Panc1 (cell line): Measurements from ENCODE around the gene ALG12. TPM values are rescaled to one million over a fixed set of nuclear protein-coding genes. Genes with fewer than 3 reads are reported as not detected.

Source experiments
- ATAC-seq: fragments of 200-7000 bp; cut with Tn5 transposase; 2 replicates; pipeline ENCODE4 v1.9.1; 2020; ENCODE audit warnings: mild to moderate bottlenecking, moderate library complexity
- BruUV-seq: library from RNA; stranded (reverse); fragments of 400-500 nt; replicated peaks from 2 replicates; lab custom pipeline; 2021; lab: Mats Ljungman, UMichigan
- CTCF ChIA-PET: fragments of 300-600 bp; sonication (Branson Sonifier 250); formaldehyde crosslinking; loops from one replicate; lab custom pipeline; 2022; ENCODE audit warnings: antibody characterized with exemption; lab: Charles Lee
- POLR2A ChIA-PET: fragments of 300-600 bp; sonication (Branson Sonifier 250); formaldehyde crosslinking; loops from one replicate; lab custom pipeline; 2022; ENCODE audit warnings: antibody characterized with exemption; lab: Charles Lee
- DNase-seq: peaks from one replicate; pipeline ENCODE4 v3.0.0-alpha.2; 2010; ENCODE audit warnings: low read depth, low spot score
- H3K27ac ChIP-seq: 2 replicates; pipeline ENCODE4 v1.5.1; 2011; ENCODE audit warnings: mild to moderate bottlenecking, low read length, inconsistent platforms
- H3K27me3 ChIP-seq: fragments of 200-500 bp; sonication (Bioruptor generic); 2 replicates; pipeline ENCODE4 v1.6.0; 2014; ENCODE audit warnings: low read length, inconsistent platforms; ENCODE audit not compliant: control insufficient read depth, insufficient read depth
- H3K36me3 ChIP-seq: fragments of 200-500 bp; sonication (Bioruptor generic); 2 replicates; pipeline ENCODE4 v1.5.1; 2014; ENCODE audit warnings: inconsistent platforms, mild to moderate bottlenecking, low read length, moderate library complexity; ENCODE audit not compliant: control insufficient read depth, insufficient read depth
- H3K4me1 ChIP-seq: 2 replicates; pipeline ENCODE4 v1.5.1; 2011; ENCODE audit warnings: inconsistent platforms, mild to moderate bottlenecking, low read length, moderate library complexity; ENCODE audit not compliant: control insufficient read depth, insufficient read depth
- H3K4me3 ChIP-seq, 2 experiments: 2 replicates each; pipeline ENCODE4 v1.5.1; 2011 to 2012; ENCODE audit warnings: low read depth in 2 of 2, low read length in 2 of 2, mild to moderate bottlenecking in 2 of 2, inconsistent platforms in 1 of 2, moderate library complexity in 1 of 2
- H3K9me3 ChIP-seq: fragments of 200-500 bp; sonication (Bioruptor generic); 2 replicates; pipeline ENCODE4 v1.5.1; 2014; ENCODE audit warnings: low read depth, mild to moderate bottlenecking, inconsistent platforms, low read length, moderate library complexity; ENCODE audit not compliant: control insufficient read depth, insufficient read depth
- CTCF ChIP-seq: fragments of 450-650 bp; IDR thresholded peaks from 2 replicates; pipeline ENCODE4 v1.5.1; 2017; ENCODE audit warnings: mild to moderate bottlenecking
- POLR2AphosphoS5 ChIP-seq: IDR thresholded peaks from 2 replicates; pipeline ENCODE4 v1.6.1; 2012; ENCODE audit warnings: mild to moderate bottlenecking, low read depth, low read length, moderate library complexity
- SIN3A ChIP-seq: IDR thresholded peaks from 2 replicates; pipeline ENCODE4 v1.6.1; 2012; ENCODE audit warnings: low read depth, mild to moderate bottlenecking, low read length, moderate library complexity, borderline replicate concordance; ENCODE audit not compliant: insufficient read depth
- TCF7L2 ChIP-seq: IDR thresholded peaks from 2 replicates; pipeline ENCODE4 v1.6.1; 2011; ENCODE audit warnings: mild to moderate bottlenecking, low read depth, low read length, inconsistent platforms
- in situ Hi-C: cut with HindIII; loops from 2 replicates; pipeline ENCODE4 v1.10.0; 2016; ENCODE audit warnings: low sequenced_read_pairs, low pct_unique_long_range_greater_than_20kb
- intact Hi-C: fragments of 100-400 bp; cut with micrococcal nuclease; formaldehyde crosslinking; loops from one replicate; pipeline ENCODE4 v1.10.0; 2022; ENCODE audit not compliant: unreplicated experiment
- total RNA-seq: library from RNA; stranded (reverse); gene quantifications from one replicate; pipeline ENCODE4 v1.2.1, GENCODE V29; 2021; ENCODE audit not compliant: unreplicated experiment
- TF ChIP-seq, protein P1 (sequence below), 2 experiments: IDR thresholded peaks; 2 replicates each; pipeline ENCODE4 v1.6.1; 2011 to 2012; ENCODE audit warnings: low read depth in 2 of 2, control low read depth in 1 of 2, low read length in 1 of 2, mild to moderate bottlenecking in 1 of 2, moderate library complexity in 1 of 2; ENCODE audit not compliant: insufficient read depth in 1 of 2

Gene ALG12
- total RNA-seq, 1 experiment from 2014 or later: 23.4 TPM

GRCh38 chr22:49911881-49912625 lies 6.2 kb downstream of the ALG12 start:
- no peaks in the 10 kb centered on the region for H3K27me3 ChIP-seq
- BruUV-seq: no TSS peak
- no peak for TF ChIP-seq CTCF
- no peak for TF ChIP-seq POLR2AphosphoS5
- no peak for TF ChIP-seq SIN3A
- TF ChIP-seq, protein P1, sequence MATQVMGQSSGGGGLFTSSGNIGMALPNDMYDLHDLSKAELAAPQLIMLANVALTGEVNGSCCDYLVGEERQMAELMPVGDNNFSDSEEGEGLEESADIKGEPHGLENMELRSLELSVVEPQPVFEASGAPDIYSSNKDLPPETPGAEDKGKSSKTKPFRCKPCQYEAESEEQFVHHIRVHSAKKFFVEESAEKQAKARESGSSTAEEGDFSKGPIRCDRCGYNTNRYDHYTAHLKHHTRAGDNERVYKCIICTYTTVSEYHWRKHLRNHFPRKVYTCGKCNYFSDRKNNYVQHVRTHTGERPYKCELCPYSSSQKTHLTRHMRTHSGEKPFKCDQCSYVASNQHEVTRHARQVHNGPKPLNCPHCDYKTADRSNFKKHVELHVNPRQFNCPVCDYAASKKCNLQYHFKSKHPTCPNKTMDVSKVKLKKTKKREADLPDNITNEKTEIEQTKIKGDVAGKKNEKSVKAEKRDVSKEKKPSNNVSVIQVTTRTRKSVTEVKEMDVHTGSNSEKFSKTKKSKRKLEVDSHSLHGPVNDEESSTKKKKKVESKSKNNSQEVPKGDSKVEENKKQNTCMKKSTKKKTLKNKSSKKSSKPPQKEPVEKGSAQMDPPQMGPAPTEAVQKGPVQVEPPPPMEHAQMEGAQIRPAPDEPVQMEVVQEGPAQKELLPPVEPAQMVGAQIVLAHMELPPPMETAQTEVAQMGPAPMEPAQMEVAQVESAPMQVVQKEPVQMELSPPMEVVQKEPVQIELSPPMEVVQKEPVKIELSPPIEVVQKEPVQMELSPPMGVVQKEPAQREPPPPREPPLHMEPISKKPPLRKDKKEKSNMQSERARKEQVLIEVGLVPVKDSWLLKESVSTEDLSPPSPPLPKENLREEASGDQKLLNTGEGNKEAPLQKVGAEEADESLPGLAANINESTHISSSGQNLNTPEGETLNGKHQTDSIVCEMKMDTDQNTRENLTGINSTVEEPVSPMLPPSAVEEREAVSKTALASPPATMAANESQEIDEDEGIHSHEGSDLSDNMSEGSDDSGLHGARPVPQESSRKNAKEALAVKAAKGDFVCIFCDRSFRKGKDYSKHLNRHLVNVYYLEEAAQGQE (IDR thresholded peaks at IDR 0.05; ENCODE audit: insufficient read depth in 1 of 2, low read depth in 2 of 2, low read length in 1 of 2): no peak
- no peak for TF ChIP-seq TCF7L2
- no peaks in the 10 kb centered on the region for H3K4me1 ChIP-seq
- in situ Hi-C loops: no loop called here
- DNase-seq (no peak), ATAC-seq (no peak)
- CTCF ChIA-PET: interaction anchor here (0.6 kb wide), 1 partner anchor 145 kb away, joined by 3 read pairs; no protein-coding TSS in a partner anchor
- H3K36me3 ChIP-seq: no peaks in the 10 kb centered on the region
- no peak overlapping the region for H3K4me3 ChIP-seq
- intact Hi-C loops: no loop called here
- no peak overlapping the region for H3K27ac ChIP-seq
- POLR2A ChIA-PET: no interaction called here
- no peaks in the 10 kb centered on the region for H3K9me3 ChIP-seq

DNA sequence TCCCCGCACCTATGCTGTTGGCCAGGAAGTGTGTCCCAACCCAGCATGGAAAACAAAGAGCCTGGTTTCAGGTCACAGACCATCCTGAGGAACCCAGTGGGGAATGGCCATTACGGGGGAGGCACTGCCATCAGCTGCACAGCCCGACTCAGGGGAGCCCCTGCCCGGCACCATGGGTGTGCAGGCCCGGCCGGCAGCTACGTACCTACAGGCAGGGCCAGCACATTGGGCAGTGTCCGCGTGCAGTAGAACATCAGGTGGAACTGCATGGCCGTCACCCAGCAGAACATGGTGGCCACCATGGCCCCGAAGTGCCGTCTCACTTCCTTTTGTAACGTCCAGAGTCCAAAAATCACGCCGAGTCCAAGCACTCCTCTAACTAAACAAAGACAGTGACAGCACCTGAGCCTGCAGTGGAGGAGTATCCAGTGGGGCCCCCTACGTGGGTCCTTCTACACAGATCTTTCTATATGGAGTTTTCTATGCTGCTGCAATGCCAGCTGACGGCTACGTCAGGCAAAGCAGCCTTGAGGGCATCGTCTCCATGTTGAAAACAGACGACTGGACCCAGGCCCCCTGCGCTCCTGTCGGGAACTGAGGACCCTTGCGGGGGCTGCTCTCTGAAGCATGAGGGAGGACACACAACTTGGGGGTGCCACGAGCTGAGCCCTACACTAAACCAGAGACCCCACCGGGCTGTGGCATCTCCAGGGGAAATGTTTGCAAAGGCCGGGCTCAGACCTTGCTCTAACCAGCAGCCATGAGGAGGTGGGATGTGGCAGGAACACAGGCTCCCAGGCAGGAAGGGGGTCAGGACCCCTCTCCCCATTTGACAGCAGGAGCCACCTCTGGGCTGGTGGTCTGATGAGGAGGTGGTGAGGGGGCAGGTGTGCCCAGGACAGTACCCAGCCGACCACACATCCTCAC lies 7.7 kb downstream of the ALG12 start:
- no peak overlapping the region for H3K4me3 ChIP-seq
- H3K4me1 ChIP-seq: no peaks in the 10 kb centered on the region
- H3K27me3 ChIP-seq: no peaks in the 10 kb centered on the region
- no TSS peak for BruUV-seq
- in situ Hi-C loops: no loop called here
- DNase-seq (no peak), ATAC-seq (no peak)
- no peaks in the 10 kb centered on the region for H3K9me3 ChIP-seq
- intact Hi-C loops: no loop called here
- TF ChIP-seq CTCF: no peak
- TF ChIP-seq SIN3A: no peak
- no peak for TF ChIP-seq TCF7L2
- TF ChIP-seq, protein P1 (IDR thresholded peaks at IDR 0.05; ENCODE audit: insufficient read depth in 1 of 2, low read depth in 2 of 2, low read length in 1 of 2): no peak
- no peak for TF ChIP-seq POLR2AphosphoS5
- ChIA-PET POLR2A (no interaction called here), CTCF (interaction anchor here (0.6 kb wide), 1 partner anchor 15 kb away, joined by 4 read pairs; no protein-coding TSS in a partner anchor)
- H3K36me3 ChIP-seq: no peaks in the 10 kb centered on the region
- H3K27ac ChIP-seq: no peak overlapping the region
